NCI-H1048 (cell line): ENCODE measurements around the gene ACSS1.

ENCODE experiments used
- DNase-seq: peaks from one replicate; lab custom pipeline; 2025; lab: John Stamatoyannopoulos, UW

Gene ACSS1

DNA sequence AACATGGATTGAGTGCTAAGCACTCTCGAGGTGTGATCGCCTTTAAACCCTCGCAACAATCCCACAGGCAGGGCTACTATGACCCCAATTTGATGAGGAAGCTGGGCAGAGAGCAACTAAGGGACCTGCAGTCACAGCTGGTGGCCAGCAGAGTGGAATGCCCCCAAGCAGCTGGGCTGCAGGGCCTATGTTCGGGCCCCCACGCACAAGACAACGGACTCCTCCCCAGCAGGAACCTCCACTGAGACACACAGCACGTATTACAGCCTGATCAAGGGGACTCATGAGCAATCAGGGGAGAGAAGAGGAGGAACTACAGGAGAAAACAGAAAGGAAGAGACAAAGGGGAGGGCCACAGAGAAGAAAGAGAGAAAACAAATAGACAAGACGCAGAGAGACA, 87.2 kb downstream of the ACSS1 start:
- no peak for DNase-seq

DNA sequence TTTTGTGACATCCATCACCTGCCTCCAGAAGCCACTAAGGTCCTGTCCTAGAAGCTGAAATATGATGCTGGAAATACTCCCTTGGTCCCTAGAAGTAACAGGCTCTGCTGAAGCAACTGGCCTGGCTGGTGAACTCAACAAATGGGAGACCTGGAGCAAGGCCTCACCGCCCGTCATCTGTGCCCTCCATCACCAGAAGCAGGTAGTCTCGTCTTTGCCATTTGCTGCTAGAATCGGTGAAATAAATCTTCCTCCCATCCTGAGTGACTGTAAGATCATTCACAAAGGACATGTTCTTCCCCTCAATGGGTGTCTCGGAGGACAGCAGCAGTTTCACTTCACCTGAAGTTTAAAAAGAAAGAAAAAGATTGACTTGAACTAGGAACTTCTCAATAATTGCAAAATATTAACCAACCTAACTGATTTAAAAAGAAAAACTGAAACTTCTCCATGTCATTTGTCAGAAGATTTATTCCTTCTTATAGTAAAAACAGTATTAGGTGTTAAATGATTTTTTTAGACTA, 87.8 kb downstream of the ACSS1 start:
- DNase-seq = no peak

DNA sequence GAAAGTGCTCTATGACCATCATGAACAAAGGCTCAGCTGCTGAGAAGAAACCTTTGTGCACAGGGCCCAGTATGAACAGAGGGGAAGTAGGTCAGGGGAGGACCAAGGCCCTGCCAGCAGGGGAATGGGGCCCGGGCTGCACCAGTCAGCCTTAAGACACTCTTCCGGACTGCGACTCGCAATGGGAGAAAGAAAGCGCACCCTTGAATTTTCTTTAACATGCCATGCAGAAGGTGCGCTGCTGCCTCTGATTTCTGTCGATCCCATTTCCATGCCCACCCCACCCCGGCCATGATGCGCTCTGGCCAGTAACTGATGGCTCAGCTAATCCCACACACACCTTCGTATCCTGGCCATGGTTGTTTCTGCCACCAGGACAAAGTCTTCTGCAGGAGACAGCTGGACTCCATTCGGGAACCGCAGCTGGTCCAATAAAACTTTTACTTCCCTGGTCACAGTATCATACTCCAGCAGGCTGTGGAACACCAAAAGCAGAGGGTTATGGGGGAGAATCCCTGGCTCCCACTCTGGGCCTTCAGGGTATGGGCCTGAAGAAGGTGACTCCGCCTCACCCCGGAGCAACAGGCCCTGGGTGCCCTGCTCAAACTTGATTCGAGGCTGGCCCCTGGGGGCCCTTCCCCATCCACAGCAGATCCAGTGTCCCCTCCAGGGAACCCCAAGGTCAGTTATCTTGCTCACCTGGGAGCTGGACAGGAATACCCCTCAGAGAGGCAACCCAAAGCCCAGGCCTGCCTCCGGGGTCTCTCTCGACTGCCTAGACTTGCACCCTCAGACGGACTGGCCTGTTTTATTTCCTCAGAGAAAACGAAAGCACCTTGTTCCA, 88.5 kb downstream of the ACSS1 start:
- no peak for DNase-seq

DNA sequence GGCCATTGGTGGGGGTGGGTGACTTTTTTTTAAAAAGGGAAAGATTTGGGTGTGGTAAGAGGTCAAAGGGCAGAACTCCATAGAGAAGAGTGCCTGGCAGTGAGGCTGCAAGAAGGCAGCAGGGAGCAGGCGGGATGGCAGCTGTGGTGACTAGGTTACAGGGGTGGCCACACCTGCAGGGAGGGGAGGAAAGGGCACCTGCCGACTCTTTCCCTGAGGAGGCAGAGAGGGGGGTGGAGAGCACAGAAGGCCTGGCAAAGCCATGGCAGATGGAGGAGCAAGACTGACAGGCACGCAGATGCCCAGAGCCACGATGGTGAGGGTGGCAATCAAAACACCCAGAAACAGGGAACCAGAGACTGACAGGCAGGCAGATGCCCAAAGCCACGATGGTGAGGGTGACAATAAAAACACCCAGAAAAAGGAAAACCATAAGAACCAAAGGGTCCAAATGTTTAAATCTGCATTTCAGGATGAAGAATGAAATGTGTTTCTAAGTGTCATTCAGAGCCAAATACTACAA, 89.6 kb downstream of the ACSS1 start:
- DNase-seq = no peak

DNA sequence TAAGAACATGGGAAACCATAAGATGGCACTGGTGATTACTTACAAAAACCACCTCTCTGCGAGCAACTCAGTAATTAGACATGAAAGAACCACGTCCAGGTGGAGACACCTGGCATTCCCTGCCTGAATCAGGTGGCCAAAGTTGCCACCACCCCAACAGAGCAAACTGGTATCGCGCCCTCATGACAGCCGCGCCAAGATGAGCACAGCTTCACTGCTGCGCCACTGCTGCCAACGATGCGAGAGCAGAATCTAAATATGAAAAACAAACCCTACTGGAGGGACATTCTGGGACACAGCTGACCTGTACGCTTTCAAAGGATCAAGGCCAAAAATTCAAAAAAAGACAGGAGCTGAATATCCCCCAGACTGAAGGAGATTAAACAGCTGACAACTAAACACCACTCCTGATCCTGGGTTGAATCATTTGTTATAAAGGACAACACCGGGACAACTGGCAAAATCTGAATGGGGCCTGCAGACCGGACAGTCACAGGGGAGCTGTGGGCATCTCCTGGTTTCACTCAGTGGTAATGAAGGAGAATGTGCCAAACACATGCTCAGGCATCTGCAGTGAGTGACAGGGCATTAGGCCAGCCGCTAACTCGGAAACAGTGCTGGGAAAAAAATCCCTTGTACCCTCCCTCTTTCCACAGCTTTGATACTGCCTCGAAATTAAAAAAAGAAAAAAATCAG, 91.5 kb downstream of the ACSS1 start:
- no peak for DNase-seq

DNA sequence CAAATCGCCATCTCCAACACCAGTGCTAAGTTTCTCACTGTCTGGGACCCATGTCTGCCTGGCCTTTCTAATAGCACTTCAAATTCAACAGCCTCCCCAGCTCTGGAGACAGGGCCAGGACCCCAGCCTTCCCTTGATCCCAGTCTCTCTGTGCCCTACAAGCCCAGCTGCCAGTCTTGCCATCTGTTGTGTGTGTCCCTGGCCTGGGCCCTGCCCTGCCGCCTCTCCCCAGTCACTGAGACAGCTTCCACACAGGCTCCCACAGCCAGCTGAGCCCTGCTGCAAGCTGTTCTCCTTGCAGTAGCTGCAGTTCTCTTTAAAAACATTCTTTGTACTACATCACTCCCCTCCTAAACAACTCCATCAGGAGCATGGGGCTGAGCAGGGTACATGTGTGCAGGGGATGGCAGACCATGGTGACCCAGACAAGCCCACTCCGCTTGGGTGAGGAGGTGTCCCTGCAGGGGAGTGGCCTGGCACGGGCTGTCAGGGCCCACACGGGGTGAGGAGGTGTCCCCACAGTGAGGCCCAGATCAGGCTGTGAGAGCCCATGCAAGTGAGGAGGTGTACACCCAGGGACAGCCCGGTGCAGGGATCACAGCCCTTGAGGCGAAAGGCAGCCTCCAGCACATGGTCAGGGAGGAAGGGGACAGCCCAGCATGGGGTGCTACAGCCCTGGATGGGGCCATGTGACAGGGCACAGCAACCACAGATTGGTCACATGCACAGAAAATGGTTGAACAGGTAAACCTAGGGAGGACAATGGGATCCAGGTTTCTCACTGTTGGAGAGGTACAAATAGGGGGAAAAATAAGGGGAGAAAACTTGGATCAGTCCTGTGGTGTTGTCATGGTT, 92.6 kb downstream of the ACSS1 start:
- DNase-seq = no peak

DNA sequence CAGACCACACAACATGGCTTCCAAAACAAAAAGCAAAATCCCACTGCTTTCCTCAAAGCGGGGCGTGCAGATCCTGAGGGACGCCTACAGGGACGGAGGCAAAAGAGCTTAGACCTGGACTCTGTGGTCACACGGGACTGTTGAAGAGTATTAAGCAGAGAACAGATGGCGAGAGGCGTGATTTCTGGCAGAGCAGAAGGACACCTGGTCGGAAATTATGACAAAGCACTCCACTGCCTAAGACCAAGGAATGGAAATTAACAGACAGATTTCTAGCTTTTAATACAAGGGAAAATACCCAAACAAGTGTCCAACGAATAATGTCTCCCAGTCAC, 93.5 kb downstream of the ACSS1 start:
- no peak for DNase-seq

DNA sequence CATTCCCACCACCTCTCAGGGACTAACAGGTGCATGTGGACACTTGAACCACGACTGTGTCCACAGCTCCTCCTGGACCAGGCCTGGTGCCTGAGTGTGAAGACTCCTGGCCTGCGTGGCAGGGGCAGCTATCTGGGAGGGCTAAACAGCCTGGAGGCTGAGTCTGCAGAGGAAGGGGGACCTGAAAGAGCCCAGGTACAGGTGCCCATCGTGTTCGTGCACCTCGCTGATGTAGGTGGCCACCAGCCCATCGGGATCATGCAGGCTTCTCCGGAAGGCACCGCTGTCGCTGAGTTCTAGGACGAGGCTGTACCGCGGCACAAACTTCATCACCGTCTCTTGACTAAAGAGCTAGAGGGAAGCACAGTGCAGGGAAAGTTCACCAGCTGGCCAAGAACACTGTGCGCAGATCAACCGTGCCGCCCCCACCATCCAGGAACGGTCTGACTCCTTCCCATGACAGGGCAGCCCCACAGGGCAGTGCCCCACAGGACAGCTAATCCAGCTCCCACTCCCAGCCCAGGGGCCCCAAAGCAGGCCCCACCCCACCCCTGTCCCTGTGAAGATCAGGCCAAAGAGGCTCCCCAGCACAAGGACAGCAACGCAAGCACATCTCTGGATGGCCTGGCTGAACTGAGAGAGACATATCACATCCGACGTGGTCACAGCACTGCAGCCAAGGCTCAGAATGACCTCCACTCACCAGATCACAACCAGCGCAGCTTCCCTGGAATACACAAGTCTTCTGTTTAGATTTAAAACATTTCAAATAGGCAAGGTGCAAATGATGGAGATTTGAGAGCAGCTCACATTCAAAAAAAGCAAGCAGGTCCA, 94.0 kb downstream of the ACSS1 start:
- no peak for DNase-seq

DNA sequence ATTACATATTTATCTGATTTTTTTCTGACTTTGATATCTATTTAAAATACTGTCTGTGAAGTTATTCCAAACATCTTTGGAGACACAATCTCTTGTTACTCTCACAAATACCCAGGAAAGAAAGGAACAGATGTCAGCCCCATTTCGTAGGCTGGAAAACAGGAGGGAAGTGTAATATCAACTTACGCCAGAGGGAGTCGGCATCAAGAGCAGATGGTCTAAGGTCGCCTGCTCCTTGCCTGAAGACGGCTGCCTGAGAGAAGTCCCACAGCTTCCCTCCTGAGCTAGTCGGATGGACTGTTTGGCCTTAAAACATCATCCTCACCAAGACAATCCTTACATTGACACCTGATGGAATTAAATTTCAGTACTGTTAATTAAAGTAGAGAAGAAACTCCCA, 95.4 kb downstream of the ACSS1 start:
- no peak for DNase-seq

DNA sequence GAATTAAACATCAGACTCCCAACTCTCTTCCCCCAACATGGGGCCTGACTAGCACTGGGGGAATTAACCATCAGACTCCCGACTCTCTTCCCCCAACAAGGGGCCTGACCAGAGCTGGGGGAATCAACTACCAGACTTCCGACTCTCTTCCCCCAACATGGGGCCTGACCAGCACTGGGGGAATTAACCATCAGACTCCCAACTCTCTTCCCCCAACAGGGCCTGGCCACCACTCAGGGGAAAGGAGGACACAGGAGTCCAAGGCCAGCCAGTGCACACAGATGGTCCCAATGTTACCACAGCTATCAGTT, 95.8 kb downstream of the ACSS1 start:
- DNase-seq = no peak

DNA sequence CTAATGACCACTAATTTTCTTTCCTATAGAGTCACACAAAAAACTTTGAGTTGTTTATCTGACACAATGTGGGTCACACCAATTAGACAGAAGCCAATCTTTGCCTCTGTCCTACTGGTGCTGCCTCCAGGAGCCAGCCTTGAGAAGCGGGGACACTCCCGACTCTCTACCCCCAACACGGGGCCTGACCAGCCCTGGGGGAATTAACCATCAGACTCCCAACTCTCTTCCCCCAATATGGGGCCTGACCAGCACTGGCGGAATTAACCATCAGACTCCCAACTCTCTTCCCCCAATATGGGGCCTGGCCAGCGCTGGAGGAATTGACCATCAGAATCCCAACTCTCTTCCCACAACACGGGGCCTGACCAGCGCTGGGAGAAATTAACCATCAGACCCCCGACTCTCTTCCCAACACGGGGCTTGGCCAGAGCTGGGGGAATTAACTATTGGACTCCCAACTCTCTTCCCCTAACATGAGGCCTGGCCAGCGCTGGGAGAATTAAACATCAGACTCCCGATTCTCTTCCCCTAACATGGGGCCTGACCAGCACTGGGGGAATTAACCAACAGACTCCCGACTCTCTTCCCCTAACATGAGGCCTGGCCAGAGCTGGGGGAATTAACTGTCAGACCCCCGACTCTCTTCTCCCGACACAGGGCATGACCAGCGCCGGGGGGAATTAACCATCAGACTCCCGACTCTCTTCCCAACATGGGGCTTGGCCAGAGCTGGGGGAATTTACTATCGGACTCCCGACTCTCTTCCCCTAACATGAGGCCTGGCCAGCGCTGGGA, 96.4 kb downstream of the ACSS1 start:
- no peak for DNase-seq

DNA sequence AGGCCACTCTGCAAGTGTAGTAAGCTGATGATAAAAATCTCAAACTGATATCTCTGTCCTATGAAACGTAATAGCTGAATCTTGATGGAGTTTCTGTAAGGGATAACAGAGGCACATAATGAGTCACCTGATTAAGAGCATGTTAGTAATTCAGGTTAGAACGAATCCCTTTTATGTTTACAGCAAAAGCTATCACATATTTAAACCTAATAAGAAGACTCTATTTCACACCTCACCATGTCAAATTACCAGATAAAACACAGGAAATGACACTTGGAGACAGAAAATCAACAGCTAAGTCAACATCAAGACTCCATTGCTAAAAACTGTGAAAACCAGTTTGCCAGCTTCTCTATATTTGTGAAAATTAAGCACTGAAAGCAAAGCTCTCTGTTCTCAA, 97.1 kb downstream of the ACSS1 start:
- no peak for DNase-seq

DNA sequence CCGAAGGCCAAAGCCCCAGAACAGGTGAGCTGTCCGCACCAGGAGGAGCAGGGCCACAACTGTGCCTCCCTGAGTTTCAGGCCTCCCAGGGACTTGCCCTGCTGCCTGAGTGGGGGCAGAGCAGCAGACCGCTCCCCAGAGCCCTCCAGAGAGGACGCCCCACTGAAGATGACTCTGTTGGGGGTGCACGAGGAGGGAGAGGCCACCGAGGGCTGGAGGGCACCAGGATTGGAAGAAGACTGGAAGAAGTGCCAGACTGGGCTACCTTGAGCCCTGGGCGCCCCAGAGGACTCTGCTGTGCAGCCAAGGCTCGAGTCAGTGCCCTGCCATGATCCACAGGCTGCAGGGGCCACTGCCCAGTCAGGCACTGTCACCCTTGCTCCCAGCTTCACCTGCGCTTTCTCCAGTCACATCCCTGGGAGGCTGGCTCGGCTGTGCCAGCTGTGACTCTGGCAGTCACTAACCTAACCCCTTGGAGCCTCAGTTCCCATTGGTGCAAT, 97.6 kb downstream of the ACSS1 start:
- no peak for DNase-seq

DNA sequence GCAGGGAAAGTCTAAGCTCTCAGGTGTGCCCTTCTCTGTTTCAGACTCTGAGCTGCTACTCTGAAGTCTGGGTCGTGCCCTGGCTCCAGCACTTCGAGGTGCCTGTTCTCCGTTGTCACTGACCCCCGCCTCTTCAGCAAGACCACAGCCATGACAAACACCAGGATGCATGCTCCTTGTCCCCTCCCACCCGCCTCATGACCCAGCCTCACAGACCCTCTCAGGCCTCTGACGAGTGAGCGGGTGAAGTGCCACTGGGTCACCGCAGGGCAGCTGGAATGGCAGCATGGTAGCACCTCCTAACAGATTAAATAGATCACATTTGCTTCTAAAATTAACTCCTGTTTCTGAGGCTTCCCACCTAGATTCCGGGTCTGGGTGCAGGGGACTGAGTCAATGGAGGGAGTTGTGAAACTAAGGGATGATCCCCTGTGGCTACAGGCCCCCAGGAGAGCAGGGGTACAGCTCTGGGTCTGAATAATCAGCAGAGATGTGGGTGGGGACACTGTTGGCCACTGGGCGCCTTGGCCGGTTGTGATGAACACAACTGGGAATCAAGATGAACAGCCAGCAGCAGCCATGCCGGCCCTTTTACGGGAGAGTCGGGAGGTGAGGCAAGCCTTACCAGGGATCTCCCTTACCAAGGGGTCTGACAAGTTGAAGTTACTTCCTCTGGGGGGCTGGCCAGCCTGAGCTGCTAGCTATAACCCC, 98.2 kb downstream of the ACSS1 start:
- no peak for DNase-seq

DNA sequence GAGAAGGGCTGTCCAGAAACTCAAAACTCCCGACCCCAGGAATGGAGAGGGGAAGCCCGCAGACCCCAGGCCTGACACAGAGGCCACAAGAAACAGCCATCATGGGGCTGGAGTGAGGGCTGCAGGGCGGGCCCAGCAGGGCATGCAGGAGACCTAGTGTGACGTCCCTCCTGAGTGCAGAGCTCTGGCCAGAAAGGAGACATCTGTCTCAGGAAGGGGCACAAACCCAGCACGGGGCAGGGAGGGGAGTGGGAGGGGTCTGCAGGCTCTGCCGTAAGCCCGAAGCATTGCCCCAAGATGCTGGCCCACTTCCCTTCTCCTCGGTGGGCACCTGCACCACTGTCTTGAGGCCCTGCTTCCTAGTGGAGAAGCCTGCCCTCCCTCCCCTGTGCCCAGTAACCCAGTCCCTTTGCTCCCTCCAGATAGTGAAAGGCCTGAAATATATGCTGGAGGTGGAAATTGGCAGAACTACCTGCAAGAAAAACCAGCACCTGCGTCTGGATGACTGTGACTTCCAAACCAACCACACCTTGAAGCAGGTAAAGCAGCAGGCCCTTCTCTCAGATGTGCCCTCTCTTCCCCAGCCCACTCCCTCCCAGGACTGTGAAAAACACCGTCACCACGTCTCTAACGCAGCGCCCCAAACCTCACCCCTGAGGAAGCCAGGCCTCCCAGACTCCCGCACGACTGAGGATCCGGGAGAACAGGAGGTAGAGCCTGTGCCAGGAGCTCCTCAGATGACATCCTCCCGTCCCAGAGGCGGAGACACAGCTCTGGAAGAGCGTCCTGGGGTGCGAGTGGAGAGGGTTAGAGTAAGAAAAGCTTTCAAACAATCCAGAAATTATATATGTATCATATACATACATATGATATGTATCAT, 99.2 kb downstream of the ACSS1 start:
- DNase-seq = no peak

DNA sequence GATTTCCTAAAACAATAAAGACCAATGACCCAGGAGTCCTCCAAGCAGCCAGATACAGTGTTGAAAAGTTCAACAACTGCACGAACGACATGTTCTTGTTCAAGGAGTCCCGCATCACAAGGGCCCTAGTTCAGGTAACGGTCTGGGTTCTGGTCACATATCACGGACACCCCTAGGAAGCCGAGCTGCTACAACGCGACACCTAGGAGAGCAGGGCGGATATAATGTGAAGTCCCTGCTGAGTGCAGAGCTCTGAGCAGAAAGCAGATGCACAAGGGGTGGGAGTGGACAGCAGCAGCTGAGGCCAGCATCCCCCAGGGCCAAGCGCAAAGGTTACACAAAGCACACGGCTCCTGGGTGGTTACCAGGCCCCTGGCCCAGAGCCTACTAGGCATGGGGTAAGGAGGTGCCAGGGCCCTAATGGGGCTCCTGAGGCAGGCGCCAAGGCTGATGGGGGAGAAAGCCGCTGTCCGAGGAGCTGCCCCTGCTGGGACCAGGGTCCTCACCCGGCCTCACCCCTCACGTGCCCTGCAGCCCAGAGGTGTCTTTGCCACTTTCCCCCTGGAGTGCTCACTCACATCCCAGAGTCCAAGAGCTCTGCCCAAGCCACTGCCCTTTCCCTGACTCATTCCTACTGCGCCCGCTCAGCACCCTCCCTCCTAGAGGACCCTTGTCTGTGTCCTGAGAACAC, 100.5 kb downstream of the ACSS1 start:
- no peak for DNase-seq
